ENCODE results near the gene GSE1. TPM values are rescaled to one million over a fixed set of nuclear protein-coding genes. Genes with fewer than 3 reads are reported as not detected.

The GSE1 gene
- total and polyA plus RNA-seq, 2 of the 13 experiments (the other 11 are each of a cell fraction or from before 2014, with no cell fraction given), result 16.1 to 31.2 TPM

DNA sequence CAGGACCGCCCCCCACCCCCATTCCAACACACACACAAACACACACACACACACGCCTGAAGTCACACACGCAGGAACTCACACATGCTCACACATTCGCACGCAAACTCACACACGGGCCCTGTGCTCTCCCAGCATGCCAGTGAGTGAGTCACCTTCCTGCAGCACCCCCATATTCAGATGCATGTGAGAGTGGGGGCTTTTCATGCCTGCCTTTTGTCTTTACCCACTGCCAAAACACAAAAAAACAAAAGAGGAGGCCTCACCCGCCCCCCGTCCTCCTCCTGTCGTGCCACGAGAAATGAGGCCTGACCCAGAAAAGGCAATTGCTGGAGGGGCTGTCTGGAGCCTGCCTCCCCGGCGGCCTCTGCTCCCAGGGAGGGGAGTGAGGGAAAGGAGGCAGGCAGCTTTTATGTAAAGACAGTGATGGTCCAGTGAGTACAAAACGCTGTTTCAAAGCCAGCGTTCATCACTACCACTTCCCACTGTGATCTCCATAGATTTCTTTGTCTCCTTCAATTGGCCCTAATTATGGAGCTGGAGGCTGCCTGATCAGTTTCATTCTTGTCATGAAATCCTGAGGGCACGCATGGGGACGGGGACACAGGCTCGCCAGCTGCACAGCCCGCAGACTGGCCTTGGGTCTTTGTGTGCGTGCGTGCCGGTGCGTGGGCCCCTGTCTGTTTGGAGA is 29.5 kb upstream of the GSE1 start:
- no peak overlapping the region for H3K4me2 ChIP-seq (ENCODE audit: low read depth, low read length)
- in situ Hi-C loops (cut with HindIII; ENCODE audit: extremely low pct_ligation_motif_present, low pct_unique_long_range_greater_than_20kb) (no loop called here), intact Hi-C loops (cut with micrococcal nuclease; ENCODE audit: unreplicated experiment) (no loop called here)
- H2AFZ ChIP-seq (ENCODE audit: low read length), result no peak overlapping the region
- TF ChIP-seq MIER3 (CRISPR knock-in tag; IDR thresholded peaks at IDR 0.05; ENCODE audit: borderline replicate concordance), result no peak
- no peak for TF ChIP-seq KDM6A (CRISPR knock-in tag; IDR thresholded peaks at IDR 0.05; ENCODE audit: low read depth)
- TF ChIP-seq MTF1 (CRISPR knock-in tag; IDR thresholded peaks at IDR 0.05), result no peak
- TF ChIP-seq MTA3 (CRISPR knock-in tag; IDR thresholded peaks at IDR 0.05), result no peak
- TF ChIP-seq, protein P1, sequence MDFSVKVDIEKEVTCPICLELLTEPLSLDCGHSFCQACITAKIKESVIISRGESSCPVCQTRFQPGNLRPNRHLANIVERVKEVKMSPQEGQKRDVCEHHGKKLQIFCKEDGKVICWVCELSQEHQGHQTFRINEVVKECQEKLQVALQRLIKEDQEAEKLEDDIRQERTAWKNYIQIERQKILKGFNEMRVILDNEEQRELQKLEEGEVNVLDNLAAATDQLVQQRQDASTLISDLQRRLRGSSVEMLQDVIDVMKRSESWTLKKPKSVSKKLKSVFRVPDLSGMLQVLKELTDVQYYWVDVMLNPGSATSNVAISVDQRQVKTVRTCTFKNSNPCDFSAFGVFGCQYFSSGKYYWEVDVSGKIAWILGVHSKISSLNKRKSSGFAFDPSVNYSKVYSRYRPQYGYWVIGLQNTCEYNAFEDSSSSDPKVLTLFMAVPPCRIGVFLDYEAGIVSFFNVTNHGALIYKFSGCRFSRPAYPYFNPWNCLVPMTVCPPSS (IDR thresholded peaks at IDR 0.05), result no peak
- TF ChIP-seq ZNF292 (CRISPR knock-in tag; IDR thresholded peaks at IDR 0.05; ENCODE audit: borderline replicate concordance, low read depth), result no peak
- H3K79me2 ChIP-seq (ENCODE audit: insufficient read depth, low read length), result peaks cover 31% of the 10 kb centered on the region
- no peak overlapping the region for H3K27ac ChIP-seq (ENCODE audit: extremely low read length, insufficient read depth, low read length)
- H4K20me1 ChIP-seq (ENCODE audit: insufficient read depth, low read length), result peaks cover 45% of the 10 kb centered on the region
- no peak overlapping the region for H3K9ac ChIP-seq (ENCODE audit: insufficient read depth, low read depth, low read length)
- no peak for FAIRE-seq
- no peaks in the 10 kb centered on the region for H3K9me3 ChIP-seq (ENCODE audit: low read length)
- CTCF ChIA-PET (ENCODE audit: low intra/inter-chr PET ratio, low total read pairs), result no interaction called here
- no peak for ATAC-seq
- H3K4me3 ChIP-seq (replicated peaks in 1 of 3; ENCODE audit: insufficient read depth in 1 of 3, low read depth in 2 of 3, low read length in 3 of 3), result no peak overlapping the region
- BruUV-seq (replicated peaks), result no TSS peak
- 95% methylated on average over 22 of the region's 22 CpGs for WGBS (ENCODE audit: low lambda C conversion rate)
- no peak for DNase-seq (ENCODE audit: low spot score)
- peaks cover 14% of the 10 kb centered on the region for H3K4me1 ChIP-seq (ENCODE audit: insufficient read depth, low read length)
- POLR2A ChIA-PET, result no interaction called here
- peaks cover 2 to 17% of the 10 kb centered on the region in 2 experiments; a peak in 4 of 5 replicates for H3K36me3 ChIP-seq (replicated peaks in 1 of 2; ENCODE audit: control insufficient read depth in 1 of 2, insufficient read depth in 2 of 2, low read length in 2 of 2)
- H3K27me3 ChIP-seq (ENCODE audit: control insufficient read depth in 1 of 2, insufficient read depth in 2 of 2, low read length in 2 of 2), result no peaks in the 10 kb centered on the region

DNA sequence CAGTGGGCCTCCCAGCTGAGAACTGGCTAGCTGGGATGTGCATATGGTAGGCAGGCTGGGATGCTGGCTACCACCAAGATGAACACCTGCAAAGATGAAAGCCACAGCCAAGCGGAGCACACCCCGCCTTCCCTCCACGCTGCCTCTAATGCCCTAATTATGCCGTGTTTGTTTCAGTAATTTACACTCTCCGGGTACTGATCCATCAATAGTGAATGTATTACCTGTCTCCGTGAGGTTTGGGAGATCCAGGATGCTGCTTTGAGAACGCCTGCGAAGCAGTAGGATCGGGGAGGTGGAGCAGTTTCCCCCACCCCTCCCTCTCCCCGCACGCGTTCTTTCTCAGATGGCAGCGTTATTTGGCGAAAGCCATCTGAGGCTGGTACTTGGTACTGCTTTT is 28.9 kb upstream of the GSE1 start:
- Histone ChIP-seq H3K4me1 (ENCODE audit: insufficient read depth, low read length) (peaks cover 8% of the 10 kb centered on the region), H3K9ac (ENCODE audit: insufficient read depth, low read depth, low read length) (no peak overlapping the region)
- no peak for FAIRE-seq
- TF ChIP-seq CREM (IDR thresholded peaks at IDR 0.05) (no peak), CREM (CRISPR knock-in tag; IDR thresholded peaks at IDR 0.05) (no peak), ZNF101 (CRISPR knock-in tag; IDR thresholded peaks at IDR 0.05; ENCODE audit: borderline replicate concordance, low read depth) (no peak), YY1 (IDR thresholded peaks at IDR 0.05; ENCODE audit: insufficient read depth, insufficient replicate concordance, low read depth, low read length) (no peak), JUND (CRISPR knock-in tag; IDR thresholded peaks at IDR 0.05) (no peak), YEATS2 (CRISPR knock-in tag; IDR thresholded peaks at IDR 0.05; ENCODE audit: borderline replicate concordance) (no peak), ZNF879 (CRISPR knock-in tag; IDR thresholded peaks at IDR 0.05) (no peak), ZNF331 (CRISPR knock-in tag; IDR thresholded peaks at IDR 0.05) (no peak), SIN3B (IDR thresholded peaks at IDR 0.05; ENCODE audit: low read length) (no peak)
- TF ChIP-seq, protein P2, sequence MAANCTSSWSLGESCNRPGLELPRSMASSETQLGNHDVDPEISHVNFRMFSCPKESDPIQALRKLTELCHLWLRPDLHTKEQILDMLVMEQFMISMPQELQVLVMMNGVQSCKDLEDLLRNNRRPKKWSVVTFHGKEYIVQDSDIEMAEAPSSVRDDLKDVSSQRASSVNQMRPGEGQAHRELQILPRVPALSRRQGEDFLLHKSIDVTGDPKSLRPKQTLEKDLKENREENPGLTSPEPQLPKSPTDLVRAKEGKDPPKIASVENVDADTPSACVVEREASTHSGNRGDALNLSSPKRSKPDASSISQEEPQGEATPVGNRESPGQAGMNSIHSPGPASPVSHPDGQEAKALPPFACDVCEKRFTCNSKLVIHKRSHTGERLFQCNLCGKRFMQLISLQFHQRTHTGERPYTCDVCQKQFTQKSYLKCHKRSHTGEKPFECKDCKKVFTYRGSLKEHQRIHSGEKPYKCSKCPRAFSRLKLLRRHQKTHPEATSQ (CRISPR knock-in tag; IDR thresholded peaks at IDR 0.05; ENCODE audit: borderline replicate concordance), result no peak
- TF ChIP-seq, protein P3, sequence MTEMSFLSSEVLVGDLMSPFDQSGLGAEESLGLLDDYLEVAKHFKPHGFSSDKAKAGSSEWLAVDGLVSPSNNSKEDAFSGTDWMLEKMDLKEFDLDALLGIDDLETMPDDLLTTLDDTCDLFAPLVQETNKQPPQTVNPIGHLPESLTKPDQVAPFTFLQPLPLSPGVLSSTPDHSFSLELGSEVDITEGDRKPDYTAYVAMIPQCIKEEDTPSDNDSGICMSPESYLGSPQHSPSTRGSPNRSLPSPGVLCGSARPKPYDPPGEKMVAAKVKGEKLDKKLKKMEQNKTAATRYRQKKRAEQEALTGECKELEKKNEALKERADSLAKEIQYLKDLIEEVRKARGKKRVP (CRISPR knock-in tag; IDR thresholded peaks at IDR 0.05), result no peak

More for the DNA sequence above, 28.9 kb upstream of the GSE1 start:
- ChIA-PET CTCF (ENCODE audit: low intra/inter-chr PET ratio, low total read pairs) (no interaction called here), POLR2A (no interaction called here)
- no peak overlapping the region for H3K4me3 ChIP-seq (replicated peaks in 1 of 3; ENCODE audit: insufficient read depth in 1 of 3, low read depth in 2 of 3, low read length in 3 of 3)
- no peaks in the 10 kb centered on the region for H3K9me3 ChIP-seq (ENCODE audit: low read length)
- H3K79me2 ChIP-seq (ENCODE audit: insufficient read depth, low read length), result peaks cover 28% of the 10 kb centered on the region
- in situ Hi-C loops (cut with HindIII; ENCODE audit: extremely low pct_ligation_motif_present, low pct_unique_long_range_greater_than_20kb), result no loop called here
- intact Hi-C loops (cut with micrococcal nuclease; ENCODE audit: unreplicated experiment), result no loop called here
- no peak for DNase-seq (ENCODE audit: low spot score)
- H3K4me2 ChIP-seq (ENCODE audit: low read depth, low read length), result no peak overlapping the region
- H2AFZ ChIP-seq (ENCODE audit: low read length), result no peak overlapping the region
- H3K27ac ChIP-seq (ENCODE audit: extremely low read length, insufficient read depth, low read length), result no peak overlapping the region
- BruUV-seq (replicated peaks), result no TSS peak
- WGBS (ENCODE audit: low lambda C conversion rate), result 97% methylated on average over 14 of the region's 14 CpGs
- no peaks in the 10 kb centered on the region for H3K27me3 ChIP-seq (ENCODE audit: control insufficient read depth in 1 of 2, insufficient read depth in 2 of 2, low read length in 2 of 2)
- peaks cover 39% of the 10 kb centered on the region; the same call in 1 of the 2 replicates for H4K20me1 ChIP-seq (ENCODE audit: insufficient read depth, low read length)
- peaks cover 2 to 17% of the 10 kb centered on the region in 2 experiments; a peak in 4 of 5 replicates for H3K36me3 ChIP-seq (replicated peaks in 1 of 2; ENCODE audit: control insufficient read depth in 1 of 2, insufficient read depth in 2 of 2, low read length in 2 of 2)
- no peak for ATAC-seq
